ENCODE results near the gene TUBGCP2.

TUBGCP2 gene

DNA sequence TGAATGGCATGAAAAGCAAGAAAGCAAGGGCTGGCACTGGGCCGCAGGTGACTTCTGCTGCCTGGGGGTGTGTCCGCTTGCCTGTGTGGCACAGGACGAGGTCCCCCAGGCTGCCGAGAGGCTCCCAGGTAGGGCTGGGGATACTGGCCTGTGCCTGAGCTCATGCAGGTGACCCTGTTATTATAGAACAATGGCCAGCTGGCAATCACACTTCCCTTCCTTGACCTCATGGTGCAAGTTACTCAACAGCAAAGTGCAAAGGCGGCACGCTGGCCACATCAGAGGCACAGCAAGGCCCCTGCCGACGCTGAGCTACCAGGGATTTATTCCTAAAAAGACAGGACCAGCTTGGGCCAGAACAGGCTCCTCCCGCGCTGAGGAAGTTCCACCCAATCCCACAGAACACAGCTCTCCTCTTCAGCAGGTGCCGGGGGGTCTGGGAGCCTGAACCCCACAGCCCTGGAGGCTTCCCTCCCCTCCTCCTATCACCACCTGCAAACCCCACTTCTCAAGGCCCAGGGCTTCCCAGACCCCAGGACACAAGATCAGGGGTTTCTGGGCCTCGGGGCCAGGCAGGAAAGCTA, 30.6 kb downstream of the TUBGCP2 start:
- no peaks in the 10 kb centered on the region for H3K27me3 ChIP-seq (ENCODE audit: insufficient read depth, low read length, poor library complexity)
- no peak overlapping the region for H3K9ac ChIP-seq (ENCODE audit: low read depth, low read length)
- no peaks in the 10 kb centered on the region for H3K4me1 ChIP-seq (ENCODE audit: insufficient read depth, low read length)
- no peak overlapping the region for H3K4me2 ChIP-seq (ENCODE audit: insufficient read depth, low read length)
- no peaks in the 10 kb centered on the region for H3K9me3 ChIP-seq (ENCODE audit: insufficient read depth, low read length, severe bottlenecking)
- TF ChIP-seq EZH2 (IDR thresholded peaks at IDR 0.05; ENCODE audit: borderline replicate concordance, low read depth, low read length, severe bottlenecking) (no peak), CTCF (IDR thresholded peaks at IDR 0.05; ENCODE audit: borderline replicate concordance, extremely low read depth, low read length, poor library complexity, severe bottlenecking) (no peak)
- H2AFZ ChIP-seq (ENCODE audit: low read depth, low read length), result no peak overlapping the region
- no peak overlapping the region for H3K4me3 ChIP-seq (ENCODE audit: low read depth in 1 of 2, low read length in 2 of 2)
- peaks cover 43% of the 10 kb centered on the region for H3K36me3 ChIP-seq (ENCODE audit: insufficient read depth, low read length)
- peaks cover 11% of the 10 kb centered on the region for H4K20me1 ChIP-seq (ENCODE audit: insufficient read depth, low read length)
- ATAC-seq (ENCODE audit: insufficient read depth, low read depth), result no peak
- no peak overlapping the region for H3K27ac ChIP-seq (ENCODE audit: low read length)
- H3K79me2 ChIP-seq (ENCODE audit: insufficient read depth, low read length), result no peaks in the 10 kb centered on the region
- DNase-seq, result no peak

DNA sequence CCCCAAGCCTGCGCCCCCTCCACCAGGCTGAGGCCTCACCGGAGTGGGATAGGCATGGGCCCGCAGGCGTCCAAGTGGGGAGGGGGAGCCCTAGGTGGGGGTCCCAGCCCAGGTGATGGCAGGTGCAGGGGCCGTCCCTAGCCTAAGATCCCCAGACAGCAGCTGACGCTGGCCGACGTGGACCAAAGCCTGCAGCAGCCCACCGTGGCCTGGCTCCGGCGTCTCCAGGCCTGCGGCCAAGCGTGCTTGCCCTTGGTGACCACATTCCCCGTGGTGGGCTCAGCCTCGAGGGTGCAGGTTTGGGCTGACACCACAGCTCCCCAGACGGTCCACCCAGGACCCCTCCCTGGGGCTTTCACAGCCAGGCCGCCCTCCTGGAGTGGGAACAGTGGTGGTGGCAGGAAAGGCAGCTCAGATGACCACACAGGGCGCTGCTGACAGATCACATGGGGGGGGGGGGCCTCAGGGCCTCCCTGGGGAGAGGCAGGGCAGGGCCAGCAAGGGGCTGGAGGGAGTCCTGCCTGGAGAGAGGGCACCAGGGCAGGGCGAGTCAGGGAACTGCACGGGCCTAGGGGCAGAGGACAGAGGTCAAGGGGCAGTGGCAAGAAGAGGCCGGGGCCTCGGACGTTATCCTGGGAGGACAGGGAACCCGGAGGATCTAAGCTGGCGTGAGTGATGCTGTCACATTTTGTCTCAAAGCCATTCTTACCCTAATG, 31.2 kb downstream of the TUBGCP2 start:
- H3K4me2 ChIP-seq (ENCODE audit: insufficient read depth, low read length), result no peak overlapping the region
- no peak for ATAC-seq (ENCODE audit: insufficient read depth, low read depth)
- H2AFZ ChIP-seq (ENCODE audit: low read depth, low read length), result no peak overlapping the region
- peaks cover 36% of the 10 kb centered on the region for H3K36me3 ChIP-seq (ENCODE audit: insufficient read depth, low read length)
- no peak overlapping the region for H3K4me3 ChIP-seq (ENCODE audit: low read depth in 1 of 2, low read length in 2 of 2)
- no peaks in the 10 kb centered on the region for H3K79me2 ChIP-seq (ENCODE audit: insufficient read depth, low read length)
- H3K4me1 ChIP-seq (ENCODE audit: insufficient read depth, low read length), result no peaks in the 10 kb centered on the region
- no peaks in the 10 kb centered on the region for H3K9me3 ChIP-seq (ENCODE audit: insufficient read depth, low read length, severe bottlenecking)
- H3K27me3 ChIP-seq (ENCODE audit: insufficient read depth, low read length, poor library complexity), result no peaks in the 10 kb centered on the region
- DNase-seq, result no peak
- H4K20me1 ChIP-seq (ENCODE audit: insufficient read depth, low read length), result peaks cover 8% of the 10 kb centered on the region
- no peak for TF ChIP-seq EZH2 (IDR thresholded peaks at IDR 0.05; ENCODE audit: borderline replicate concordance, low read depth, low read length, severe bottlenecking)
- H3K27ac ChIP-seq (ENCODE audit: low read length), result no peak overlapping the region
- H3K9ac ChIP-seq (ENCODE audit: low read depth, low read length), result no peak overlapping the region

GRCh38 chr10:133276435-133277201, 32.1 kb downstream of the TUBGCP2 start, which contains the start of gene ADAM8:
TSS of gene ADAM8 (minus strand) at chr10:133276868. CDS start at chr10:133276817, 51 bp downstream.
- no peak within 1 kb of the TSS for H3K4me3 ChIP-seq (ENCODE audit: low read depth in 1 of 2, low read length in 2 of 2)
- H3K4me1 ChIP-seq (ENCODE audit: insufficient read depth, low read length), result no peaks in the 10 kb centered on the region
- no peaks in the 10 kb centered on the region for H3K9me3 ChIP-seq (ENCODE audit: insufficient read depth, low read length, severe bottlenecking)
- DNase-seq, result no peak
- H2AFZ ChIP-seq (ENCODE audit: low read depth, low read length), result no peak within 1 kb of the TSS
- no peak within 1 kb of the TSS for H3K4me2 ChIP-seq (ENCODE audit: insufficient read depth, low read length)
- H3K36me3 ChIP-seq (ENCODE audit: insufficient read depth, low read length), result peaks cover 28% of the 10 kb centered on the region
- ATAC-seq (ENCODE audit: insufficient read depth, low read depth), result no peak
- no peak within 1 kb of the TSS for H3K9ac ChIP-seq (ENCODE audit: low read depth, low read length)
- peaks cover 8% of the 10 kb centered on the region for H4K20me1 ChIP-seq (ENCODE audit: insufficient read depth, low read length)
- no peaks in the 10 kb centered on the region for H3K79me2 ChIP-seq (ENCODE audit: insufficient read depth, low read length)
- H3K27ac ChIP-seq (ENCODE audit: low read length), result no peak within 1 kb of the TSS
- TF ChIP-seq CTCF (IDR thresholded peaks at IDR 0.05; ENCODE audit: borderline replicate concordance, extremely low read depth, low read length, poor library complexity, severe bottlenecking), result no peak
- no peak for TF ChIP-seq EZH2 (IDR thresholded peaks at IDR 0.05; ENCODE audit: borderline replicate concordance, low read depth, low read length, severe bottlenecking)
- no peaks in the 10 kb centered on the region for H3K27me3 ChIP-seq (ENCODE audit: insufficient read depth, low read length, poor library complexity)

DNA sequence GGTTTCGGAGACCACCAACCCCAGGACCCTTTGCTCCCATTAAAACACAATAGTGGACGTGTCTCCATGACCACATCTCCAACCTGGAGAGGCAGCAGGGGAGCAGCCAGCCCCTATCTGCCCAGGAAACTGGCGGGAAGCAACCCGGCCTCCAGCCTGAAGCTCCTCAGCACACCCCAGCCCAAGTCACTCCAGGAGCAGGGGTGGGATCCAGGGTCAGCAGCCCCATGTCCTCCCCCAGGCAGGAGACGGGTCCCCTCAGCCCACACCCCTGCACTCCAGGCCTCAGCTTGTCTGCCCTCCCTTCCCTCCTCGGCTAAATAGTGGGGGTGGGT, 32.6 kb downstream of the TUBGCP2 start:
- no peak for DNase-seq
- Histone ChIP-seq H3K27me3 (ENCODE audit: insufficient read depth, low read length, poor library complexity) (no peaks in the 10 kb centered on the region), H3K4me3 (ENCODE audit: low read depth in 1 of 2, low read length in 2 of 2) (no peak overlapping the region), H3K79me2 (ENCODE audit: insufficient read depth, low read length) (no peaks in the 10 kb centered on the region), H3K9ac (ENCODE audit: low read depth, low read length) (no peak overlapping the region), H2AFZ (ENCODE audit: low read depth, low read length) (no peak overlapping the region), H3K36me3 (ENCODE audit: insufficient read depth, low read length) (peaks cover 23% of the 10 kb centered on the region), H4K20me1 (ENCODE audit: insufficient read depth, low read length) (peaks cover 8% of the 10 kb centered on the region), H3K9me3 (ENCODE audit: insufficient read depth, low read length, severe bottlenecking) (no peaks in the 10 kb centered on the region), H3K4me1 (ENCODE audit: insufficient read depth, low read length) (no peaks in the 10 kb centered on the region), H3K4me2 (ENCODE audit: insufficient read depth, low read length) (no peak overlapping the region), H3K27ac (ENCODE audit: low read length) (no peak overlapping the region)
- ATAC-seq (ENCODE audit: insufficient read depth, low read depth), result no peak
- no peak for TF ChIP-seq CTCF (IDR thresholded peaks at IDR 0.05; ENCODE audit: borderline replicate concordance, extremely low read depth, low read length, poor library complexity, severe bottlenecking)
